ENCODE measurements around the gene ADPRHL1. TPM values are rescaled to one million over a fixed set of nuclear protein-coding genes. Genes with fewer than 3 reads are reported as not detected.
A peak's percentile ranks its signal among the peaks of the same experiment; 100 is the strongest.

Gene ADPRHL1
- total RNA-seq, 2 donors from 2014 or later, result 1.6 to 2.9 TPM

DNA sequence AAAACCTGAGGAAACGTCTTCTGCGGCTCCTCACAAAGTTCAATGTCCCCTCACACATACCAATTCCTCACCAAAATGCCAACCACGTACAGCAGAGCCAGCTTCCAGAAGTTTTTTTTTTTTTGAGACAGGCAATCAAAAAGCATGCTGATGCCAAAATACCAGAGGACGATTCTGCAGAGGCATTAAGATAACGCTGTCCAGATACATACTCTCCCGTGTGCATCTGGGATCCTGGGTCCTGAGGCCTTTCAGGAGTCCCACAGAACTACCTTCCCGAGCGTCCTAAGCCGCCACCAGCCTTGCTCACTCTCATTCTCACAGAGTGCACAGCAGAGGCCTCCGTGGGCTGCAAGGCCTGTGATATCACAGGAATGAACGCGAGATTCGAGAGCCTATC lies 32.3 kb upstream of the ADPRHL1 start:
- Histone ChIP-seq H3K27ac (ENCODE audit: low read depth, low read length) (no peak overlapping the region), H3K27me3 (ENCODE audit: control insufficient read depth, insufficient read depth, low read length, poor library complexity, severe bottlenecking) (no peaks in the 10 kb centered on the region), H3K9ac (ENCODE audit: extremely low read depth, low read length, poor library complexity, severe bottlenecking) (no peak overlapping the region), H3K36me3 (ENCODE audit: control insufficient read depth, insufficient read depth, low read length) (peaks cover 9% of the 10 kb centered on the region), H3K4me1 (ENCODE audit: control insufficient read depth, insufficient read depth, low read length) (no peaks in the 10 kb centered on the region), H3K4me3 (ENCODE audit: low read length) (no peak overlapping the region), H3K9me3 (ENCODE audit: control insufficient read depth, low read length) (no peaks in the 10 kb centered on the region)
- Mint-ChIP-seq H3K9me3 (no peaks in the 10 kb centered on the region), H3K4me1 (peaks cover 40% of the 10 kb centered on the region), H3K4me3 (no peak overlapping the region), H3K36me3 (ENCODE audit: low read depth) (peaks cover 12% of the 10 kb centered on the region), H3K27ac (no peak overlapping the region), H3K27me3 (ENCODE audit: insufficient read depth) (no peaks in the 10 kb centered on the region)
- 94 to 96% methylated on average over 6 to 10 of the region's 13 CpGs for WGBS, 2 experiments (ENCODE audit: insufficient coverage in 1 of 2, insufficient read length in 1 of 2)
- no peak for TF ChIP-seq CTCF (conservative IDR thresholded peaks at IDR 0.05)
- no peak for DNase-seq

DNA sequence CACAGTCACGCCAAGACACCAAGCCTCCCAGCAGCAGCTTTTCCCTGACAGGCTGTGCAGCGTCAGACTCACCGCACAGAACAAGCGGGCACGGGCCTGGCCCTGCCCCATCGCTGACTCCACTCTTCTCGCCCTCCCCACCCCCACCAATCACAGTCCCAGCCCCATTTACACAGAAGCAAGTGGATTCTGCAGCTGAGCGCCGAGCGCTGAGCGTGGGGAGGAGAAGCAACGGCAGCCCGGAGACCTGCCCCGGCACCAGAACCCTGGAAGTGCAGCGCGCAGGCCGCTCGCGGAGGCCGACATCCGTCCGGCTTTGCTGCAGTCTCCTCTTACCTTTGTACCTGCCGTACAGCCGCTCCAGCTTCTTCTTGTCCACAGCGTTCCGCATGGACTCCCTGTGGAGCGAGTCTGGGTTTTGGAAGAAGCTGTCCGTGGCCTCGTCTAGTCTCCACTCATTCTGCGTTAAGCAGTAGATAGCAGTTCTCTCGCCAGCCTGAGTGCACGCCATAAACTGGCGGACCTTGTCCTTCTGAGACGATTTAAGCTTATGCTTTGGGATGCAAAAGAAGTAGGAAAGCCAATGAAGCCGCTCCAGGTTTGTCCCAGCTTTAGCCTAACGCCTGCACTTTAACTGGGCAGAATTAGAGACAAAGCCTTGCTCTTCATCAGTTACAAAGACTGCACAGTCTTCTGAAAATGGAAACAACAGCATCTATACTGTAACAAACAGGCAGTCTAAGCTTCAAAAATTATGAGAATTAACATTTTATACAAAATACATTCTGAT lies 30.4 kb upstream of the ADPRHL1 start:
- no peaks in the 10 kb centered on the region for H3K4me1 ChIP-seq (ENCODE audit: control insufficient read depth, insufficient read depth, low read length)
- Mint-ChIP-seq H3K4me1 (peaks cover 28% of the 10 kb centered on the region), H3K27me3 (ENCODE audit: insufficient read depth) (no peaks in the 10 kb centered on the region), H3K27ac (peak overlapping the region; percentile 82), H3K4me3 (no peak overlapping the region), H3K9me3 (no peaks in the 10 kb centered on the region), H3K36me3 (ENCODE audit: low read depth) (peaks cover 28% of the 10 kb centered on the region)
- peaks cover 27% of the 10 kb centered on the region for H3K36me3 ChIP-seq (ENCODE audit: control insufficient read depth, insufficient read depth, low read length)
- no peak overlapping the region for H3K4me3 ChIP-seq (ENCODE audit: low read length)
- 95 to 97% methylated on average over 28 to 36 of the region's 36 CpGs for WGBS, 2 experiments (ENCODE audit: insufficient coverage in 1 of 2, insufficient read length in 1 of 2)
- H3K9me3 ChIP-seq (ENCODE audit: control insufficient read depth, low read length), result no peaks in the 10 kb centered on the region
- H3K27ac ChIP-seq (ENCODE audit: low read depth, low read length), result peak overlapping the region; percentile 9
- no peaks in the 10 kb centered on the region for H3K27me3 ChIP-seq (ENCODE audit: control insufficient read depth, insufficient read depth, low read length, poor library complexity, severe bottlenecking)
- no peak overlapping the region for H3K9ac ChIP-seq (ENCODE audit: extremely low read depth, low read length, poor library complexity, severe bottlenecking)
- TF ChIP-seq CTCF (conservative IDR thresholded peaks at IDR 0.05), result no peak
- DNase-seq, result no peak

DNA sequence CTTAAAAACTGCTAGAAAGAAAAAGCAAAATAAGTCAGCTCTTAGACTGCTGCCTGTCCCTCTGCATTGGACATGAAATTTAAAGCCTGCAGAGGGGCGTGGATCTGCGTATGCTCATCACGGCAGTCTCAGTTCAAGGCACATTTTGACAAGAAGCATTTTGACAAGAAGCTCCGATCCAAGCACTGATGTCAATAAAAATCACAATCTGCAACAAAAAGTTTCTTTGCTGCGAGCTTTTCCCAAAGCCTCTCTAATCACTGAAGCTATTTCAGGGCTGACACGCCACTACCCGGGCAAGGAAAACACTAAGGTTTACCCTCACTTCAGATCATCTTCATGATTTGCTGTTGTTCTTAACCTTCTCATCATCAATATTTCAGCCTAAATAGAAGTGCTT lies 29.8 kb upstream of the ADPRHL1 start:
- peak overlapping the region; percentile 82 for H3K27ac Mint-ChIP-seq
- TF ChIP-seq CTCF (conservative IDR thresholded peaks at IDR 0.05), result no peak
- no peak overlapping the region for H3K9ac ChIP-seq (ENCODE audit: extremely low read depth, low read length, poor library complexity, severe bottlenecking)
- no peaks in the 10 kb centered on the region for H3K4me1 ChIP-seq (ENCODE audit: control insufficient read depth, insufficient read depth, low read length)
- no peak overlapping the region for H3K4me3 Mint-ChIP-seq
- peaks cover 31% of the 10 kb centered on the region for H3K36me3 ChIP-seq (ENCODE audit: control insufficient read depth, insufficient read depth, low read length)
- H3K4me3 ChIP-seq (ENCODE audit: low read length), result no peak overlapping the region
- H3K9me3 Mint-ChIP-seq, result no peaks in the 10 kb centered on the region
- peaks cover 35% of the 10 kb centered on the region for H3K36me3 Mint-ChIP-seq (ENCODE audit: low read depth)
- no peak overlapping the region for H3K27ac ChIP-seq (ENCODE audit: low read depth, low read length)
- no peaks in the 10 kb centered on the region for H3K9me3 ChIP-seq (ENCODE audit: control insufficient read depth, low read length)
- H3K4me1 Mint-ChIP-seq, result peaks cover 23% of the 10 kb centered on the region
- H3K27me3 ChIP-seq (ENCODE audit: control insufficient read depth, insufficient read depth, low read length, poor library complexity, severe bottlenecking), result no peaks in the 10 kb centered on the region
- DNase-seq, result no peak
- whole genome bisulfite sequencing, 2 experiments (ENCODE audit: insufficient coverage in 1 of 2, insufficient read length in 1 of 2), result 93 to 97% methylated on average over 7 of the region's 7 CpGs
- H3K27me3 Mint-ChIP-seq (ENCODE audit: insufficient read depth), result no peaks in the 10 kb centered on the region
